Suppressor macrophage (primary cell): Measurements from ENCODE around the gene CPZ.
"Not testable (repeated sequence)": the region's sequence is repeated elsewhere in the genome, so short reads cannot be mapped to it uniquely, and the experiment has no call there.

ENCODE experiments used
- DNase-seq, 4 experiments: peaks; one replicate each; pipeline ENCODE4 v3.0.0-alpha.2; 2020 to 2022

Gene CPZ

GRCh38 chr4:8640816-8641215 lies 48.3 kb downstream of the CPZ start:
- no peak for DNase-seq

DNA sequence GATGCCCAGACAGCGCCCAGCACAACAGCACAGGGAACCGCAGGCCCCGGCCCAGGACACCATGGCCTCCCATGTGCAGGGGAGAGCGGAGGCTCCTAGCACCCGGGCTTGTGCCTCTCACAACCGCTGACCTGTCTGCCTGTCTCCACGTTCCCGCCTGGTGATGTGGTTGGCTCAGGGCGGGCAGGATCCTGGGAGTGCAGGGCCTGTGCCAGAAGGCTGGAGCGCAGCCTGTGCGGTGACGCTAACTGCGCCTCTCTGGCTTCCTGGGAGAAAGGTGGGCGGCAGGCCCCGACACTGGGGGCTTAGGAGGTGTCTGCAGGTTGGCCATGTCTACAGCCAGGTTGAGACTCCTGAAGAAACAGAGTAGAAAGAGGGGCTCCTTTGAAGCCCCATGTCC lies 48.7 kb downstream of the CPZ start:
- DNase-seq, result no peak

GRCh38 chr4:8641931-8642650 lies 49.5 kb downstream of the CPZ start:
- DNase-seq, result no peak

GRCh38 chr4:8642651-8643321 lies 50.2 kb downstream of the CPZ start:
- DNase-seq, result no peak

DNA sequence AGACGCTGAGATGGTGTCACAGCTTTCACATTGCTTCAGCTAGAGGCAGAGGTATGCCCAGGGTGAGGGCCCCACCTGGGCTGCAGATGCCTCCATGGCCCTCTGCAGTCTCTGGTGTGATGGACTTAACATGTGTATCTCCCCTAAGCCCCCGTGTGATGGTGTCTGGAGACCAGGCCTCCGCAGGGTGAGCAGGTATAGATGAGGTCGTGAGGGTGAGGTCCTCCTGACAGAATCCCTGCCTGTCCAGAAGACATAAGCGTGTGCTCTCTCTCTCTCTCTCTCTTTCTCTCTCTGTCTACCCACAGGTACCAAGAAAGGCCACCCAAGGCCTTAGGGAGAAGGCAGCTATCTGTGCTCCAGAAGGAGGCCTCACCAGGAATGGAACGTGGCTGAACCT lies 50.9 kb downstream of the CPZ start:
- no peak for DNase-seq

- no peak for DNase-seq
Measured at GRCh38 chr4:8643986-8644385, 51.4 kb downstream of the CPZ start.

- DNase-seq, result no peak
Measured at GRCh38 chr4:8644461-8644891, 51.9 kb downstream of the CPZ start.

DNA sequence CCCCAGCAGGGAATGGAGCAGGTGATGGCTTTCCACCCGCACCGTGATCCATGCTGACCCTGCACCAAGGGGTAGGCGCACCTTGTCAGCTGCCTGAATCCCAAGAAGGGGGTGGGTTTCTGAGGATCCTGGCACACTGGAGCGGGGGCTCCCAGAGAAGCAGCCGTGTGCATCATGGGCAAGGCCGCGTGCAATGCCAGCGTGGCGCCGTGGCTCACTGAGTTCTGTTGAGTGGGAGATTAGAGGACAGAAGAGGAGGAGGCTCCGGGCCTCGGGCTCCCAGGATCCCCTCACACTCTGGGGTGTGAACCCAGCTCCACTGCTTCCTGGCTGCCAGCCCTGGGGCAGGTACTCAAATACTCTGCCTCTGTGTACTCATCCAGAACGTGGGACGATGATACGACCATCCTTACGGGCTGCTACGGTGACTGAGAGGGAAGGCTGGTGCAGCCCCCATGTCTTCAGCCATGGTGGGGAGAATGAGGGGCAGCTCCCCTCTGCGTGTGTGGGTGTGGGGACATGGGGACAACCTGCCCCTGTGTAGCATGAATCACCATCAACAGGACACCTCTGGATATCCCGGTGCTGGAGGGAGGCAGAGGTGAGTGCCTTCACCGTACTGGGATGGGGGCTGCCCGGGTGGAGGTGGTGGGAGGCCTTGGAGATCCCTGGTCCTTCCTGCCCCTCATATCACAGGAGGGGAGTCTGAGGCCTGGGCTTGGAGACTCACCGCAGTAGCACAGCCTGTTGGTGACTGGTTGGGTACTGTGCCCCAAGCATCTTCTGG lies 52.6 kb downstream of the CPZ start:
- no peak for DNase-seq

DNA sequence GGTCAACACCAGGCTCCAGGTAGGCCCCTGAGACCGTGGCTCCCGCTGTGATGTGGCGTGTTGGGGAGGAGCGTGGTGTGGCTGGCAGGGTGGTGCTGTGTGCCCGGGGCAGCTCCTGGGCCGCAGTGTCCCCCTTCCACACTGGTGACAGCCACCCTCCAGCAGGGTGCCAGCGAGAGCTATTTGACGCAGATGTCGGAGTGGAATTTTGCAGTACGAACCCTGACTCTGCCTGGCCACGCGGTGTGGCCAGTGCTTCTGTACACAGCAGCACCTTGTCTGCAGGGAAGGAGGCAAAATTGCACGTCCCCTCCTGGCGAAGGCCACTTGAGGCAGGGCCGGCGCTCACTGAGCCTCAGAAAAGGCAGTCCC lies 53.2 kb downstream of the CPZ start:
- no peak for DNase-seq

DNA sequence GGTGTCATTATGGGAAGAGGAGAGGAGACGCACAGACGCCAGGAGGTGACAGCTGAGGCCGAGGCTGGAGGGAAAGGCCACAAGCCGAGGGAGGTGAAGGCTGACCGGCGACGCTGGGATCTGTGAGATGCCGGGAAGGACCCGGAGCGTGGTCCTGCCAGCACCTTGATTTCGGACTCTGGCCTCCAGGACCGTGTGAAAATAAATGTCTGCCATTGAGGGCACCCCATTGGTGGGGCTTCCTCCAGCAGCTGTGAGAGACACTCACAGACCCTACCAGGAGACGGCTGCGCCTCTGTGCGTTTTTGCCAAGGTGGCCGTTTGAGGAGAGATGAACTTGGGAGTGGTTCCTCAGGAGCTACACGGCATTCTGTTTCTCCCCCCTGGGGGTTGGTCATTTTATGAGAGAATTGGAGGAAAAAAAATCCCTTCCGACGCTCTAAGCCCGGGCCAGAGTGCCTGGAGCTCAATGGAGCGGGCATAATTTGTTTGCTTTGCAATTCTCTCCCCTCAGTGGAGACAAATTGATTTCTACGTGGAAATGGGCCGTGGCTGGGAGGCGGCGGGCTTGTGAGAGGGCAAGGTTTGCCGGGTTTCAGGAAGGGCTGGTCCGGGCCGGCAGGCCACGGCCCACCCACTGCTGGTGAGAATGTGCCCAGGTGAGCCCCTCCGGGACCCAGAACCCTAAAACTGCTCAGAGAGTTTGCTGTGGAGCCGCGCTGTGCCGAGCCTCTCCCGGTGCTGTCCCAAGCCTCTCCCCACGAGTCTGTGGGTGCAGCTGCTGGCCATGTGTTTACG lies 53.9 kb downstream of the CPZ start:
- no peak for DNase-seq

GRCh38 chr4:8647094-8647570 lies 54.6 kb downstream of the CPZ start:
- no peak for DNase-seq

- DNase-seq, result no peak
Measured at GRCh38 chr4:8647626-8648025, 55.1 kb downstream of the CPZ start.

- DNase-seq, result no peak
Measured at GRCh38 chr4:8648296-8648695, 55.7 kb downstream of the CPZ start.

DNA sequence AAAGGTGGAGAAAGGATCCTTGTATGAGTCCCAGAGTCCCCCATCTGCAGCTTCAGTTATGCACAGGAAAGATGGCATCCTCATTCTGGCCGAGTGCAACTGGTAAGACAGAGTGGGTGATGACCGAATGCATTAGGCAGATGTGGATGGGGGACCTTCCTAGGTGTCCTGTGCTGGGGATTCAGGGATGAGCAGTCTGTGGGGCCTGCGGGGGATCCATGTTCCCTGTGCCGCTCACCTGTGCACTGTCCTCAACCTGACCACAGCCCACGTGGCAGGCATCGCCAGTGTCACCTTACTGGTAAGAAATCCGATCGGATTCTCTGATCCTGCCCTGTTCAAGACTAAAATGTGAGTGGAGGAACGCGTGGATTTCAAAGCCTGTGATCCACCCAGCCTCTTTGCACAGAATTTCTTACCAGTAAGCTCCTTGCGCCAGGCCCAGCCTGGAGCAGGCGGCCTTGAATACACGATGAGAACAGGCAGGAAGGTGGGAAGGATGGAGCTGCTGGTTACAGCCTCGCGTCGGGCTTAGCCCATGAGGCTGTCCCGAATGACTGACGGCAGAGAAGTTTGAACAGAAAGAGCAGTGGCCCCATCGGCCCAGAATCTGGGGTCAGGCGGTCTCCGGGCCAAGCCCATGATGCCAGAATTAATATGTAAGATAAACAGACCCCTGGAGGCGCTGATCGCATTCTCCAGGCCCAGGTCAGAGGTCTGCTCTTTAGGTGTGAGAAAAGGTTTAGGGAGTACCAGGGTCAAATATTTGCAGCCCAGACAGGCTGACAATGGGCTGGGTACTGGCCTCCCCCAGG lies 56.5 kb downstream of the CPZ start:
- DNase-seq, result no peak

GRCh38 chr4:8649631-8650361 lies 57.2 kb downstream of the CPZ start:
- no peak for DNase-seq

DNA sequence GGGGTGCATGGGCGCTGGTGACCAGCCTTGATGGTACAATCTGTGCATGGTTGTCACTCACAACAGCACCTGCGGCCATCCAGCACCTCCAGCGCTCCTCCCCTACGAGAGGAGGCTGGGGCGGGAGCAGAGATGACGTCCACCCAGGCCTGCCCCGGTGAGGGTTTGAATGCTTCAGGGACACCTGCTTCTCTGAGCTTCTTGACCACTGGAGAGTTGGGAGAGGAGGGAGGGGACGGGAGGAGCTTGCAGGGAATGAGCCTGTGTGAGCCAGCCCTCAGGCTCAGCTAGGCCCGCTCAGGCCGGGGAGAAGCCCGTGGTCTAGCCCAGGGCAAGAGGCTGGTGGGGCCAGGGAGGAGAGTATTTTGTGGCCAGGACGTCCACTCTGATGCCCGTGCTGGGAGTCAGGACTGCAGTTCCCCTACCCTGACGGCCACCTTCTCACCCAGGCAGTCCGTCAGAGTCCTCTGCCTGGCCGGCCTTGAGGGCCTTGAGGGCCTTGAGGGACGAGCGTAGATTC lies 59.2 kb downstream of the CPZ start:
- DNase-seq, result no peak

GRCh38 chr4:8652181-8653078 lies 59.9 kb downstream of the CPZ start:
- no peak for DNase-seq

DNA sequence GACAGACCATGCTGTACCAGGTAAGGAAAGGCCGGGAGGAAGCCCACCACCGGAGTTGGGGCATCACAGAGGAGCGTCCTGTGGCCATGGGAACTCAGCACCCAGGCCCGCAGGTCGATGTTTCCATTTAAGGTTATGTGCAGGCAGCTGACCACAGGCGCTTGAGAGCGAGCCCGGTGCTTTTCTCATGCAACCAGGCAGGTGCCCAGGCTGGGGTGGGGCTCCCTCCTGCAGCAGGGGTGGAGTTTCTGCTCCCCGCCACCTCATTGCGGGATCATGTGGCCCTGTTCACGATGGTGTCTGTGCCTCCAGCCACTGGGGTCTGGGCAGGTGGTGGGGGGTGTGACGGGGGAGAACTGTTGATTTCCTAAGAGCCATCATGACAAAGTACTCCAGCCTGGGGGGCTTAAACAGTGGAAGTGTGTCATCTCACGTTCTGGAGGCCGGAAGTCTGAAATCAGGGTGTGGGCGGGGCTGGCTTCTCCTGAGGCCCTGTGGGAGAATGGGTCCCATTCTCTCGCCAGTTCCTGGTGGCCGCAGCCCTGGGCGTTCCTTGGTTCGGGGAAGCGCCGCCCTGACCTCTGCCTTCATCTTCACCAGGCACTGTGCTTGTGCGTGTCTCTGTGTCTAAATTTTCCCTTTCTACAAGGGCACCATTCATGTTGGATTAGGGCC lies 60.9 kb downstream of the CPZ start:
- no peak for DNase-seq

DNA sequence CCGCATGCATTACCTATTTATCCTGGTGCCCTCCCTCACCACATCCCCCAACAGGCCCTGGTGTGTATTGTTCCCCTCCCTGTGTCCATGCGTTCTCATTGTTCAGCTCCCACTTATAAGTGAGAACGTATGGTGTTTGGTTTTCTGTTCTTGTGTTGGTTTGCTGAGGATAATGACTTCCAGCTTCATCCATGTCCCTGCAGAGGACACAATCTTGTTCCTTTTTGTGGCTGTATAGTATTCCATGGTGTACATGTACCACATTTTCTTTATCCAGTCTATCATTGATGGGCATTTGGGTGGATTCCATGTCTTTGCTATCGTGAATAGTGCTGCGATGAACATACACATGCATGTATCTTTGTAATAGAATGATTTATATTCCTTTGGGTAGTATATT lies 61.6 kb downstream of the CPZ start:
- not testable (repeated sequence) for DNase-seq
